Body of pancreas (tissue), 4 donors: ENCODE data around the gene CFAP161.

Experiments used
- POLR2A ChIP-seq, 3 donors: fragments of 450-650 bp; IDR thresholded peaks; one replicate each; pipeline ENCODE4 v1.6.1; 2016; ENCODE audit warnings: antibody characterized with exemption in 3 of 3, mild to moderate bottlenecking in 2 of 3
- TF ChIP-seq, protein P1 (sequence below), 7 experiments: fragments of 450-650 bp in 4 of 7; fragments of 200-600 bp in 3 of 7; sonication (generic) in 3 of 7; IDR thresholded peaks; one replicate each; pipeline ENCODE4 v1.5.1; 2016 to 2019; ENCODE audit warnings: antibody characterized with exemption in 7 of 7

GRCh38 chr15:81165535-81165934 is 31.5 kb downstream of the CFAP161 start:
- TF ChIP-seq POLR2A (IDR thresholded peaks at IDR 0.05): no peak
- TF ChIP-seq, protein P1, sequence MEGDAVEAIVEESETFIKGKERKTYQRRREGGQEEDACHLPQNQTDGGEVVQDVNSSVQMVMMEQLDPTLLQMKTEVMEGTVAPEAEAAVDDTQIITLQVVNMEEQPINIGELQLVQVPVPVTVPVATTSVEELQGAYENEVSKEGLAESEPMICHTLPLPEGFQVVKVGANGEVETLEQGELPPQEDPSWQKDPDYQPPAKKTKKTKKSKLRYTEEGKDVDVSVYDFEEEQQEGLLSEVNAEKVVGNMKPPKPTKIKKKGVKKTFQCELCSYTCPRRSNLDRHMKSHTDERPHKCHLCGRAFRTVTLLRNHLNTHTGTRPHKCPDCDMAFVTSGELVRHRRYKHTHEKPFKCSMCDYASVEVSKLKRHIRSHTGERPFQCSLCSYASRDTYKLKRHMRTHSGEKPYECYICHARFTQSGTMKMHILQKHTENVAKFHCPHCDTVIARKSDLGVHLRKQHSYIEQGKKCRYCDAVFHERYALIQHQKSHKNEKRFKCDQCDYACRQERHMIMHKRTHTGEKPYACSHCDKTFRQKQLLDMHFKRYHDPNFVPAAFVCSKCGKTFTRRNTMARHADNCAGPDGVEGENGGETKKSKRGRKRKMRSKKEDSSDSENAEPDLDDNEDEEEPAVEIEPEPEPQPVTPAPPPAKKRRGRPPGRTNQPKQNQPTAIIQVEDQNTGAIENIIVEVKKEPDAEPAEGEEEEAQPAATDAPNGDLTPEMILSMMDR (IDR thresholded peaks at IDR 0.05): no peak
